NCI-H82 treated with DMSO at 0.1 percent for 48 hours (cell line): ENCODE measurements around the gene LLGL2.

ENCODE experiments used
- DNase-seq: peaks from one replicate; lab custom pipeline; 2025; ENCODE audit not compliant: unreplicated experiment; lab: John Stamatoyannopoulos, UW

The LLGL2 gene

GRCh38 chr17:75492555-75493168 lies 32.8 kb upstream of the LLGL2 start:
- no peak for DNase-seq

GRCh38 chr17:75493476-75494129 lies 31.9 kb upstream of the LLGL2 start:
- no peak for DNase-seq

- no peak for DNase-seq
These were observed 31.1 kb upstream of the LLGL2 start for GRCh38 chr17:75494326-75494877.

GRCh38 chr17:75496005-75496404 lies 29.5 kb upstream of the LLGL2 start:
- no peak for DNase-seq

- no peak for DNase-seq
These were observed 27.3 kb upstream of the LLGL2 start for GRCh38 chr17:75498039-75498725.

- DNase-seq: no peak
These were observed 26.7 kb upstream of the LLGL2 start for GRCh38 chr17:75498726-75499213.

- DNase-seq: no peak
These were observed 26.0 kb upstream of the LLGL2 start for GRCh38 chr17:75499313-75500022.

GRCh38 chr17:75500419-75501216 lies 24.9 kb upstream of the LLGL2 start:
- DNase-seq: no peak

- no peak for DNase-seq
These were observed 24.0 kb upstream of the LLGL2 start for GRCh38 chr17:75501378-75502071.

- no peak for DNase-seq
These were observed 23.3 kb upstream of the LLGL2 start for GRCh38 chr17:75502072-75502720.

GRCh38 chr17:75502721-75503329 lies 22.7 kb upstream of the LLGL2 start:
- no peak for DNase-seq

- DNase-seq: no peak
These were observed 22.1 kb upstream of the LLGL2 start for GRCh38 chr17:75503337-75503950.

- DNase-seq: no peak
These were observed 21.5 kb upstream of the LLGL2 start for GRCh38 chr17:75503976-75504346.

GRCh38 chr17:75504347-75505151 lies 20.9 kb upstream of the LLGL2 start:
- no peak for DNase-seq

GRCh38 chr17:75505152-75505409 lies 20.4 kb upstream of the LLGL2 start:
- DNase-seq: no peak

- no peak for DNase-seq
These were observed 19.9 kb upstream of the LLGL2 start for GRCh38 chr17:75505640-75506039.

- no peak for DNase-seq
These were observed 19.4 kb upstream of the LLGL2 start for GRCh38 chr17:75506134-75506533.

- no peak for DNase-seq
These were observed 18.6 kb upstream of the LLGL2 start for GRCh38 chr17:75506888-75507287.
